Kidney epithelial cell (primary cell): Measurements from ENCODE around the gene SULT1C2. TPM values are rescaled to one million over a fixed set of nuclear protein-coding genes. Genes with fewer than 3 reads are reported as not detected.

Experiments used
- DNase-seq: peaks from one replicate; pipeline ENCODE4 v3.0.0-alpha.2; 2010; ENCODE audit warnings: low read depth
- H3K27me3 ChIP-seq: 2 replicates; pipeline ENCODE4 v1.6.0; 2011; ENCODE audit warnings: low read length; ENCODE audit not compliant: control insufficient read depth, insufficient read depth
- H3K36me3 ChIP-seq: 2 replicates; pipeline ENCODE4 v1.5.1; 2011; ENCODE audit warnings: low read length; ENCODE audit not compliant: control insufficient read depth, insufficient read depth
- H3K4me3 ChIP-seq: 2 replicates; pipeline ENCODE4 v1.5.1; 2011; ENCODE audit warnings: low read depth, mild to moderate bottlenecking, control low read depth, low read length
- CTCF ChIP-seq: IDR thresholded peaks from 2 replicates; pipeline ENCODE4 v1.5.1; 2011; ENCODE audit warnings: mild to moderate bottlenecking, moderate library complexity, low read length, control low read depth, inconsistent platforms; ENCODE audit not compliant: insufficient read depth, poor library complexity, severe bottlenecking
- total RNA-seq: library from RNA; depleted of rRNA; stranded (reverse); fragments of >200 nt; gene quantifications from 2 replicates; pipeline ENCODE4 v1.2.3, GENCODE V29; 2015

Gene SULT1C2
- total RNA-seq, 1 donor from 2014 or later = 10.4 TPM

DNA sequence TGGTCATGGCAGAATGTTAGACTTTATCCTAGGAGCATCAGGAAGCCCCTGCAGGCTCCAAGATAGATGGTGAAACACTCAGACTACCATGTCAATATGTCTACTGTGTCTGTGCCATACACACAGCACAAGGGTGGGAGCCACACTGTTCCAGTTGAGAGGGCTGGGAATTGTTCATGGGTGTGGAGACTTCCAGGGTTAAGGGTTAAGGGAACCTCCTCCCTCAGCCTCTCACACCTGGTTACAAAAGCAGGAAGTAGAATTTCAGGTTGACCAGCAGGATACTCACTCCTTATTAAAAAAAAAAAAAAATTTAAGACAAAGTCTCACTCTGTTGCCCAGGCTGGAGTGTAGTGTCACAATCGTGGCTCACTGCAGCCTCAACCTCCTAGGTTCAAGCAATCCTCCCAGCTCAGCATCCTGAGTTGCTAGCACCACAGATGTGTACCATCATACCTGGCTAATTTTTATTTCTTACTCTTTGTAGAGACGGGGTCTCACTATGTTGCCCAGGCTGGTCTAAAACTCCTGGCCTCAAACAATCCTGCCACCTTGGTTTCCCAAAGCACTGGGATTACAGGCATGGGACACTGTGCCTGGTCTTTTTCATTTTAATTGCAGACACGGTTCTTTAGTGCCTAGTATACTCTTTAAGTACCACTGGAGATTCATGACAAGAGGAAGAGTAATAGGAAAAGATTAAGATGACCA lies 26.0 kb downstream of the SULT1C2 start:
- no peak for TF ChIP-seq CTCF
- Histone ChIP-seq H3K4me3 (no peak overlapping the region), H3K36me3 (no peaks in the 10 kb centered on the region), H3K27me3 (no peaks in the 10 kb centered on the region)
- no peak for DNase-seq

- DNase-seq = peak; percentile 83
- no peaks in the 10 kb centered on the region for H3K36me3 ChIP-seq
- TF ChIP-seq CTCF = no peak
- H3K27me3 ChIP-seq = no peaks in the 10 kb centered on the region
- no peak overlapping the region for H3K4me3 ChIP-seq
These were observed 26.8 kb downstream of the SULT1C2 start for GRCh38 chr2:108315444-108315934.

DNA sequence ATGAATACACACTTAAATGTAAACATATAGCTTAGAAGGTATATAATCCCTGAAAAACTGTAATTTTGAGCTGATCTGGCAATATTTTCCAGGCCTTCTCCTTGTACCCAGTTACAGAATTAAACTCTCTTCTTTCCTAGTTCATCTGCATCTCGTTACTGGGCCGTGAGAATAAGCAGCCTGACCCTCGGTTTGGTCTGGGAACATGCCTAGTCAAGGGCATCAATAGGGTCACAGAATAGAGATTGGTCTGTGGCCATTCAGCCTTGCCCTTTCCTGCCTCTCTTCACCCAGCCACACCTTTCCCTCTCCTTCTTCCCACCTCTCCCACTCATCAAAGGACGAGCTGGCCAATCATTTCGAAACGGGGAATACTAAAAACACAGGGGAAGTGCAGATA lies 27.3 kb downstream of the SULT1C2 start:
- no peak overlapping the region for H3K4me3 ChIP-seq
- no peaks in the 10 kb centered on the region for H3K27me3 ChIP-seq
- no peak for TF ChIP-seq CTCF
- no peak for DNase-seq
- H3K36me3 ChIP-seq = no peaks in the 10 kb centered on the region

- H3K36me3 ChIP-seq = no peaks in the 10 kb centered on the region
- TF ChIP-seq CTCF = no peak
- DNase-seq = no peak
- H3K27me3 ChIP-seq = no peaks in the 10 kb centered on the region
- H3K4me3 ChIP-seq = no peak overlapping the region
These were observed 28.0 kb downstream of the SULT1C2 start for GRCh38 chr2:108316461-108317258.

- no peak for DNase-seq
- Histone ChIP-seq H3K27me3 (no peaks in the 10 kb centered on the region), H3K36me3 (no peaks in the 10 kb centered on the region), H3K4me3 (no peak overlapping the region)
- no peak for TF ChIP-seq CTCF
These were observed 31.7 kb downstream of the SULT1C2 start for GRCh38 chr2:108320326-108320922.
